Adrenal gland (tissue), 12 donors: ENCODE results near the gene WIPF3. TPM values are rescaled to one million over a fixed set of nuclear protein-coding genes. Genes with fewer than 3 reads are reported as not detected.

Experiments used
- DNase-seq, 7 donors: peaks; one replicate each; pipeline ENCODE4 v3.0.0-alpha.2; 2019 to 2020
- H3K27ac ChIP-seq, 5 donors: fragments of 200-600 bp; sonication (generic) in 4 of 5; 1 replicate in 3 of 5; 2 replicates in 2 of 5; pipeline versions ENCODE4 v1.5.1 to v1.8.0; 2016 to 2020; ENCODE audit warnings: mild to moderate bottlenecking in 1 of 5
- H3K27me3 ChIP-seq: fragments of 200-600 bp; 2 replicates; pipeline ENCODE4 v1.8.0; 2021
- H3K36me3 ChIP-seq, 2 donors: fragments of 200-600 bp; replicated peaks in 1 of 2; 1 replicate in 1 of 2; 2 replicates in 1 of 2; pipeline versions ENCODE4 v1.5.1 to v1.8.0; 2018 to 2022
- H3K4me1 ChIP-seq, 2 donors: fragments of 200-600 bp; replicated peaks in 1 of 2; 1 replicate in 1 of 2; 2 replicates in 1 of 2; pipeline versions ENCODE4 v1.5.1 to v1.8.0; 2018 to 2021
- H3K4me3 ChIP-seq, 4 donors: fragments of 200-600 bp; sonication (generic) in 3 of 4; one replicate each; pipeline ENCODE4 v1.5.1; 2016 to 2018
- H3K9me3 ChIP-seq, 3 donors: fragments of 200-600 bp; sonication (generic) in 1 of 3; replicated peaks in 1 of 3; 1 replicate in 2 of 3; 2 replicates in 1 of 3; pipeline versions ENCODE4 v1.5.1 to v1.8.0; 2016 to 2021
- POLR2A ChIP-seq, 2 donors: fragments of 450-650 bp; IDR thresholded peaks; one replicate each; pipeline ENCODE4 v1.6.1; 2017; ENCODE audit warnings: antibody characterized with exemption in 2 of 2, mild to moderate bottlenecking in 2 of 2, moderate library complexity in 1 of 2
- WGBS, 4 donors: extraction: QIAGEN DNeasy Blood & Tissue Kit in 2 of 4; methylation state at CpG; one replicate each; pipeline versions ENCODE4 v1.1.5 to v1.1.7; 2013 to 2017; 5-methylcytosine and 5-hydroxymethylcytosine counted together
- intact Hi-C, 2 donors: fragments of 100-400 bp; cut with DNase I; formaldehyde crosslinking; loops; one replicate each; pipeline versions ENCODE4 v1.14.1 to v1.15.0; 2022 to 2023
- polyA plus RNA-seq, 3 donors: library from polyadenylated mRNA; stranded (reverse); fragments of 200-250 nt in 2 of 3; fragments of 350-450 nt in 1 of 3; fragmentation: Illumina TruSeq in 1 of 3; extraction: RNeasy Lipid Tissue Mini Kit (QIAGEN cat#74804) in 1 of 3; gene quantifications; one replicate each; pipeline ENCODE4 v1.2.3, GENCODE V29; 2013 to 2014
- total RNA-seq, 9 donors: library from RNA; depleted of rRNA in 4 of 9; stranded (reverse); fragments of >200 nt in 4 of 9; fragments of 120-200 nt in 1 of 9; fragmentation: NEBNext Ultra II Directional in 1 of 9; extraction: Animal tissue kit (Norgen Biotek cat#: 25700) in 1 of 9; gene quantifications; one replicate each; pipeline versions ENCODE4 v1.1.0 to v1.2.4, GENCODE V29; 2013 to 2023
- TF ChIP-seq, protein P1 (sequence below), 6 experiments: fragments of 450-650 bp in 4 of 6; fragments of 200-600 bp in 2 of 6; sonication (generic) in 1 of 6; IDR thresholded peaks; 1 replicate in 5 of 6; 2 replicates in 1 of 6; pipeline versions ENCODE4 v1.5.1 to v1.8.0; 2016 to 2021; ENCODE audit warnings: antibody characterized with exemption in 6 of 6, mild to moderate bottlenecking in 2 of 6, moderate library complexity in 1 of 6
- donor health status: healthy with polysubstance abuse.
- donor health status: Bipolar disorder and iron deficiency.
- donor health status: DM: yes; HTN: yes; CAD: no.
- donor health status: DM: no; HTN: no; CAD: no.
- donor health status: DM: no; HTN: no; CAD: no.
- donor health status: DM: yes; HTN: yes; CAD: no.

Gene WIPF3
- total and polyA plus RNA-seq, 12 donors: 0.50 to 16.0 (median 5.2) TPM

DNA sequence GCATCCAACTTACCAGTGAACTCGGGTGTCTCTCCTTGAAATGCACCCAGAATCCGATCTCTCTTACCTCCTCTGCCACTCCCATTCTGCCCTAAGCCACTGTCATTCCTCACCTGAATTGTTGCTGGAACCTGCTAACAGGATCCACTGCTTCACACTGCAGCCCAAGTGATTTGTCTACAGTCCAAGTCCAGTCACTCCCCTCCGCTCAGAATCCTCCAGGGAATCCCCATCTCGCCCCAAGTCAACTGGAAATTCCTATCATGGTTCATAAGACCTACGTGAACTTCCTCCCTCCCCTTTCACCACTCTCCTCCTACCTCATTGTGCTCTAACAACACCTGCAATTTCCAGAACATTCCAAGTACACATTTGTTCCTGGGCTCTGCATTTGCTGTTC lies 92.0 kb downstream of the WIPF3 start:
- DNase-seq: no peak
- 69 to 79% (median 74%) methylated on average over 5 of the region's 5 CpGs for WGBS, 4 donors
- Histone ChIP-seq H3K9me3 (no peaks in the 10 kb centered on the region), H3K36me3 (no peaks in the 10 kb centered on the region), H3K4me1 (no peaks in the 10 kb centered on the region), H3K4me3 (no peak overlapping the region), H3K27ac (no peak overlapping the region), H3K27me3 (no peaks in the 10 kb centered on the region)
- intact Hi-C loops: no loop called here
- TF ChIP-seq, protein P1, sequence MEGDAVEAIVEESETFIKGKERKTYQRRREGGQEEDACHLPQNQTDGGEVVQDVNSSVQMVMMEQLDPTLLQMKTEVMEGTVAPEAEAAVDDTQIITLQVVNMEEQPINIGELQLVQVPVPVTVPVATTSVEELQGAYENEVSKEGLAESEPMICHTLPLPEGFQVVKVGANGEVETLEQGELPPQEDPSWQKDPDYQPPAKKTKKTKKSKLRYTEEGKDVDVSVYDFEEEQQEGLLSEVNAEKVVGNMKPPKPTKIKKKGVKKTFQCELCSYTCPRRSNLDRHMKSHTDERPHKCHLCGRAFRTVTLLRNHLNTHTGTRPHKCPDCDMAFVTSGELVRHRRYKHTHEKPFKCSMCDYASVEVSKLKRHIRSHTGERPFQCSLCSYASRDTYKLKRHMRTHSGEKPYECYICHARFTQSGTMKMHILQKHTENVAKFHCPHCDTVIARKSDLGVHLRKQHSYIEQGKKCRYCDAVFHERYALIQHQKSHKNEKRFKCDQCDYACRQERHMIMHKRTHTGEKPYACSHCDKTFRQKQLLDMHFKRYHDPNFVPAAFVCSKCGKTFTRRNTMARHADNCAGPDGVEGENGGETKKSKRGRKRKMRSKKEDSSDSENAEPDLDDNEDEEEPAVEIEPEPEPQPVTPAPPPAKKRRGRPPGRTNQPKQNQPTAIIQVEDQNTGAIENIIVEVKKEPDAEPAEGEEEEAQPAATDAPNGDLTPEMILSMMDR (IDR thresholded peaks at IDR 0.05): no peak
- no peak for TF ChIP-seq POLR2A (IDR thresholded peaks at IDR 0.05)

DNA sequence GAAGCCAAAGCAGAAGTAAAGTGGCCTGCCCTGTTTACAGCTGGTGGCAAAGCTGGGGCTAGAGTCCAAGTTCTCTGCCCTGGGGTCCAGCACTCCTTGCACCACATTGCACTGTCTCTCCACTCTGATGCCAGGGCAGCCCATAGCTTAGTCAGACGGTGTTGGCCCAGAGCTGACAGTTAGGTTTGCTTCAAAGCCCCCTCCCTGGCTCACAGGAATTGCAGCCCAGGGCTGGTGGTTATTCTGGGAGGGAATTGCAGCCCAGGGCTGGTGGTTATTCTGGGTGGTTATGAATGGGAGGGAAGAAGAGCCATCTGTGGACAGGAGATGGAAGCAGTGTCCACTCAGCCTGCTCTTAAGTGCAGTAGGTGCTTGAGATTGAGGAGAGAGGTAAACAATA lies 94.4 kb downstream of the WIPF3 start:
- peaks cover 0 to 1% (median 0%) of the 10 kb centered on the region in 3 donors for H3K9me3 ChIP-seq
- no peaks in the 10 kb centered on the region for H3K4me1 ChIP-seq
- H3K36me3 ChIP-seq: no peaks in the 10 kb centered on the region
- intact Hi-C loops: no loop called here
- no peak overlapping the region for H3K4me3 ChIP-seq
- no peaks in the 10 kb centered on the region for H3K27me3 ChIP-seq
- WGBS, 4 donors: 39 to 73% (median 63%) methylated on average over 1 of the region's 1 CpG
- no peak overlapping the region for H3K27ac ChIP-seq
- DNase-seq: no peak
- TF ChIP-seq POLR2A (IDR thresholded peaks at IDR 0.05): no peak
- TF ChIP-seq, protein P1 (IDR thresholded peaks at IDR 0.05): no peak

DNA sequence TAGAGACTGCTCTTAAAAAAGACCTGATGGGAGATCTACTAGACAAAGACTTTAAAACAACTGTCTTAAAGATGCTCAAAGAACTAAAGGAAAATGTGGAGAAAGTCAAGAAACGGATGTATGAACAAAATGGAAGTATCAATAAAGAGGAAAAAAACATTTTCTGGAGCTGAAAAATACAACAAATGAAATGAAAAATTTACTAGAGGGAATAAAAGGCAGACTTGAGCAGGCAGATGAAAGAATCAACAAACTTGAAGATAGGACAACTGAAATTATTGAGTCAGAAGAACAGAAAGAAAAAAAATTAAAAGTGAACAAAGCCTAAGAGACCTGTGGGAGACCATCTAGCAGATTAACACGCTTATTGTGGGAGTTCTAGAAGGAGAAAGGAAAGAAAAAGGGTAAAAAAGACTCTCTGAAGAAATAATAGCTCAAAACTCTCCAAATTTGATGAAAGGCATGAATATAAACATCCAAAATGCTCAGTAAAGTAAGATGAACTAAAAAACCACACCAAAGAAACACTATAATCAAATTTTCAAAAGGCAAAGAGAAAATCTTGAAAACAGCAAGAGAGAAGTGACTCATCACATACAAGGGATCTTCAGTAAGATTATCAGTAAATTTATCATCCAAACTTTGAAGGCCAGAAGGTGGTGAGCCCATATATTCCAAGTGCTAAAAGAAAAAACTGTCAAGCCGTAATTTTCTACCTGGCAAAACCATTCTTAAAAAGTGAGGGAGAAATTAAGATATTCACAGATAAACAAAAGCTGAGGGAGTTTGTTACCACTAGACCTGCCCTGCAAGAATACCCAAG lies 100.1 kb downstream of the WIPF3 start:
- DNase-seq: no peak
- H3K27ac ChIP-seq: no peak overlapping the region
- intact Hi-C loops: no loop called here
- H3K4me3 ChIP-seq: no peak overlapping the region
- 83 to 89% (median 86%) methylated on average over 3 of the region's 3 CpGs for WGBS, 4 donors
- no peaks in the 10 kb centered on the region for H3K4me1 ChIP-seq
- no peaks in the 10 kb centered on the region for H3K27me3 ChIP-seq
- H3K9me3 ChIP-seq: peaks cover 0 to 14% (median 0%) of the 10 kb centered on the region in 3 donors
- no peaks in the 10 kb centered on the region for H3K36me3 ChIP-seq
- TF ChIP-seq, protein P1 (IDR thresholded peaks at IDR 0.05): no peak
- TF ChIP-seq POLR2A (IDR thresholded peaks at IDR 0.05): no peak

DNA sequence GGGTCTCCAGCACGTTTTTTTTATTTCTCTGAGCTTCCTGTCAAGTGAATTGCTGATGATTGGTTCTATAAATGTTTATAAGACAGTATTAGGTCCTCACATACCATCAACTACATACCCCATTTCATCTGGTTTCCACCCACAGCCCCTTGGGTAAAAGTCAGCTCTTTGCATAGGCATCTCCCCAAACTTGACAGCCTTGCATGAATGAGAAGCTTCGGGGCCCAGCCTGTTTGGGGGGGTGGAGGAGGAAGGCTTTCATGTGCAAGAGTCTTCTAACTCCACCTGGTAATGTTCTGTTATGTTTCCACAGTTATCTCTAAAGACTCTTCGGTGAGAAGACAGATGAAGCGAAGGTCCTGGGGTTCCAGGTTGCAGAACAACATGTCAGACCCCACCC lies 107.9 kb downstream of the WIPF3 start:
- H3K4me3 ChIP-seq: no peak overlapping the region

More for the DNA sequence above, 107.9 kb downstream of the WIPF3 start:
- TF ChIP-seq, protein P1 (IDR thresholded peaks at IDR 0.05): no peak
- no peak for TF ChIP-seq POLR2A (IDR thresholded peaks at IDR 0.05)
- 87 to 92% (median 89%) methylated on average over 4 of the region's 4 CpGs for WGBS, 4 donors
- no peaks in the 10 kb centered on the region for H3K9me3 ChIP-seq
- H3K27me3 ChIP-seq: no peaks in the 10 kb centered on the region
- intact Hi-C loops: no loop called here
- H3K27ac ChIP-seq: no peak overlapping the region
- no peaks in the 10 kb centered on the region for H3K36me3 ChIP-seq
- DNase-seq: no peak
- H3K4me1 ChIP-seq: peaks cover 0 to 9% of the 10 kb centered on the region in 2 donors
